SK-N-SH treated with all-trans-retinoic acid at 6 μM for 48 hours (cell line): ENCODE data around the gene SLC10A6.

ENCODE experiments used
- BACH2 ChIP-seq: fragments of 250-450 bp; sonication (Bioruptor Pico); IDR thresholded peaks from 2 replicates; pipeline ENCODE4 v1.9.0; 2021; ENCODE audit warnings: mild to moderate bottlenecking, borderline replicate concordance
- CSRNP3 ChIP-seq: fragments of 250-450 bp; sonication (Bioruptor Pico); IDR thresholded peaks from 2 replicates; pipeline ENCODE4 v1.5.1; 2021; ENCODE audit warnings: mild to moderate bottlenecking, moderate library complexity
- OSR1 ChIP-seq: fragments of 250-450 bp; sonication (Bioruptor Pico); IDR thresholded peaks from 2 replicates; pipeline ENCODE4 v1.8.0; 2022; ENCODE audit warnings: moderate library complexity, mild to moderate bottlenecking, inconsistent platforms
- PATZ1 ChIP-seq: fragments of 250-450 bp; sonication (Bioruptor Pico); IDR thresholded peaks from 2 replicates; pipeline ENCODE4 v1.8.0; 2020; ENCODE audit warnings: mild to moderate bottlenecking, moderate library complexity, borderline replicate concordance
- POU6F1 ChIP-seq: fragments of 250-450 bp; sonication (Bioruptor Pico); IDR thresholded peaks from 2 replicates; pipeline ENCODE4 v1.8.0; 2021; ENCODE audit warnings: low read depth, mild to moderate bottlenecking, moderate library complexity, borderline replicate concordance
- RARB ChIP-seq: fragments of 250-450 bp; sonication (Bioruptor Pico); IDR thresholded peaks from 2 replicates; pipeline ENCODE4 v1.8.0; 2021; ENCODE audit warnings: mild to moderate bottlenecking, moderate library complexity
- SNAI2 ChIP-seq: fragments of 250-450 bp; sonication (Bioruptor Pico); IDR thresholded peaks from 2 replicates; pipeline ENCODE4 v1.5.0; 2020; ENCODE audit warnings: mild to moderate bottlenecking, moderate library complexity
- TOX ChIP-seq: fragments of 250-450 bp; sonication (Bioruptor Pico); IDR thresholded peaks from 2 replicates; pipeline ENCODE4 v1.8.0; 2021; ENCODE audit warnings: mild to moderate bottlenecking, moderate library complexity, borderline replicate concordance
- TSHZ2 ChIP-seq: fragments of 250-450 bp; sonication (Bioruptor Pico); IDR thresholded peaks from 2 replicates; pipeline ENCODE4 v1.5.0; 2020; ENCODE audit warnings: mild to moderate bottlenecking, moderate library complexity
- ZFP3 ChIP-seq: fragments of 250-450 bp; sonication (Bioruptor Pico); IDR thresholded peaks from 2 replicates; pipeline ENCODE4 v1.5.0; 2020; ENCODE audit warnings: mild to moderate bottlenecking, moderate library complexity
- ZFP30 ChIP-seq: fragments of 450-650 bp; formaldehyde crosslinking; IDR thresholded peaks from 2 replicates; pipeline ENCODE4 v1.5.0; 2022; ENCODE audit warnings: mild to moderate bottlenecking, moderate library complexity
- ZNF70 ChIP-seq: fragments of 450-650 bp; formaldehyde crosslinking; IDR thresholded peaks from 2 replicates; pipeline ENCODE4 v1.5.0; 2020; ENCODE audit warnings: mild to moderate bottlenecking, moderate library complexity

GRCh38 chr4:86819561-86819960, 29.6 kb downstream of the SLC10A6 start:
- TF ChIP-seq PATZ1 (CRISPR knock-in tag) (no peak), POU6F1 (CRISPR knock-in tag) (no peak), ZFP3 (CRISPR knock-in tag) (no peak), TSHZ2 (CRISPR knock-in tag) (no peak), ZFP30 (CRISPR knock-in tag) (no peak), OSR1 (CRISPR knock-in tag) (no peak), SNAI2 (no peak), RARB (CRISPR knock-in tag) (no peak), TOX (CRISPR knock-in tag) (no peak), CSRNP3 (CRISPR knock-in tag) (no peak), BACH2 (CRISPR knock-in tag) (no peak), ZNF70 (no peak)
